ENCODE measurements around the gene PROSER2.

The PROSER2 gene

GRCh38 chr10:11783558-11783865 is 39.6 kb upstream of the PROSER2 start:
- TF ChIP-seq CTCF (conservative IDR thresholded peaks at IDR 0.05), result no peak
- H3K27ac ChIP-seq, result no peak overlapping the region

- TF ChIP-seq CTCF (conservative IDR thresholded peaks at IDR 0.05), result no peak
- no peak overlapping the region for H3K27ac ChIP-seq
These were observed 35.8 kb upstream of the PROSER2 start for GRCh38 chr10:11787374-11787773.

GRCh38 chr10:11787846-11788245 is 35.3 kb upstream of the PROSER2 start:
- TF ChIP-seq CTCF (conservative IDR thresholded peaks at IDR 0.05), result no peak
- H3K27ac ChIP-seq, result no peak overlapping the region

GRCh38 chr10:11789306-11789705 is 33.9 kb upstream of the PROSER2 start:
- no peak for TF ChIP-seq CTCF (conservative IDR thresholded peaks at IDR 0.05)
- H3K27ac ChIP-seq, result no peak overlapping the region

GRCh38 chr10:11789956-11790355 is 33.2 kb upstream of the PROSER2 start:
- no peak for TF ChIP-seq CTCF (conservative IDR thresholded peaks at IDR 0.05)
- no peak overlapping the region for H3K27ac ChIP-seq

GRCh38 chr10:11793762-11794479 is 29.2 kb upstream of the PROSER2 start:
- H3K27ac ChIP-seq, result no peak overlapping the region
- no peak for TF ChIP-seq CTCF (conservative IDR thresholded peaks at IDR 0.05)

- no peak for TF ChIP-seq CTCF (conservative IDR thresholded peaks at IDR 0.05)
- no peak overlapping the region for H3K27ac ChIP-seq
These were observed 28.6 kb upstream of the PROSER2 start for GRCh38 chr10:11794566-11794965.

Measured in VCaP (cell line).